KOPT-K1 (cell line): ENCODE measurements around the gene FAM193B.
A peak's percentile ranks its signal among the peaks of the same experiment; 100 is the strongest.

Experiments
- H3K27ac ChIP-seq: fragments of 200-600 bp; sonication (generic); 2 replicates; pipeline ENCODE4 v1.5.1; 2016; ENCODE audit warnings: antibody characterized with exemption, mild to moderate bottlenecking, low read depth, low read length; ENCODE audit not compliant: poor library complexity, severe bottlenecking
- H3K36me3 ChIP-seq: fragments of 200-600 bp; sonication (generic); 2 replicates; pipeline ENCODE4 v1.5.1; 2017; ENCODE audit warnings: antibody characterized with exemption, mild to moderate bottlenecking, low read length, moderate library complexity; ENCODE audit not compliant: insufficient read depth
- H3K9me3 ChIP-seq: fragments of 200-600 bp; sonication (generic); 2 replicates; pipeline ENCODE4 v1.5.1; 2017; ENCODE audit warnings: antibody characterized with exemption, low read length, mild to moderate bottlenecking; ENCODE audit not compliant: insufficient read depth, poor library complexity, severe bottlenecking

Gene FAM193B

GRCh38 chr5:177474002-177474476 lies 80.3 kb downstream of the FAM193B start:
- H3K9me3 ChIP-seq, result no peaks in the 10 kb centered on the region
- H3K36me3 ChIP-seq, result 0 out of 2 replicates have a peak, but pooled peaks cover under 1% of the 10 kb centered on the region
- H3K27ac ChIP-seq, result no peak overlapping the region

GRCh38 chr5:177473443-177474001 lies 80.8 kb downstream of the FAM193B start, which contains the start of gene DBN1:
Gene DBN1 (minus strand): TSS chr5:177473634. CDS start chr5:177473521, 113 bp downstream.
- Histone ChIP-seq H3K9me3 (no peaks in the 10 kb centered on the region), H3K27ac (peak within 1 kb of the TSS; percentile 61), H3K36me3 (peaks cover 5% of the 10 kb centered on the region)

GRCh38 chr5:177472460-177473442 lies 81.6 kb downstream of the FAM193B start:
- no peaks in the 10 kb centered on the region for H3K9me3 ChIP-seq
- H3K36me3 ChIP-seq, result peaks cover 12% of the 10 kb centered on the region
- H3K27ac ChIP-seq, result peak overlapping the region; percentile 61

GRCh38 chr5:177471610-177472356 lies 82.6 kb downstream of the FAM193B start:
- Histone ChIP-seq H3K27ac (no peak overlapping the region), H3K9me3 (no peaks in the 10 kb centered on the region), H3K36me3 (peaks cover 22% of the 10 kb centered on the region)

- H3K27ac ChIP-seq, result no peak overlapping the region
- H3K36me3 ChIP-seq, result peaks cover 30% of the 10 kb centered on the region
- H3K9me3 ChIP-seq, result no peaks in the 10 kb centered on the region
Observed at GRCh38 chr5:177470759-177471536, 83.4 kb downstream of the FAM193B start.
